ENCODE data around the gene LARGE1. TPM values are rescaled to one million over a fixed set of nuclear protein-coding genes. Genes with fewer than 3 reads are reported as not detected.

Gene LARGE1
- total RNA-seq, 1 donor from 2014 or later = 81.2 TPM

- no peak for TF ChIP-seq CTCF (IDR thresholded peaks at IDR 0.05; ENCODE audit: partially characterized antibody, unreplicated experiment)
- H3K27me3 Mint-ChIP-seq (ENCODE audit: unreplicated experiment) = peaks cover 12% of the 10 kb centered on the region
- peaks cover 3% of the 10 kb centered on the region for H3K9me3 Mint-ChIP-seq (ENCODE audit: unreplicated experiment)
- no peak overlapping the region for H3K4me3 Mint-ChIP-seq (ENCODE audit: unreplicated experiment)
- no peaks in the 10 kb centered on the region for H3K36me3 Mint-ChIP-seq (ENCODE audit: unreplicated experiment)
- peak overlapping the region; percentile 57 for H3K27ac Mint-ChIP-seq (ENCODE audit: unreplicated experiment)
- H3K4me1 Mint-ChIP-seq (ENCODE audit: low read depth, unreplicated experiment) = peaks cover 44% of the 10 kb centered on the region
- no peak for DNase-seq
Measured at GRCh38 chr22:33884829-33885228, 35.4 kb downstream of the LARGE1 start.

GRCh38 chr22:33883961-33884808, 36.1 kb downstream of the LARGE1 start:
- TF ChIP-seq CTCF (IDR thresholded peaks at IDR 0.05; ENCODE audit: partially characterized antibody, unreplicated experiment) = no peak
- peak overlapping the region; percentile 57 for H3K27ac Mint-ChIP-seq (ENCODE audit: unreplicated experiment)
- DNase-seq = no peak
- peaks cover 14% of the 10 kb centered on the region for H3K27me3 Mint-ChIP-seq (ENCODE audit: unreplicated experiment)
- no peaks in the 10 kb centered on the region for H3K36me3 Mint-ChIP-seq (ENCODE audit: unreplicated experiment)
- H3K9me3 Mint-ChIP-seq (ENCODE audit: unreplicated experiment) = peaks cover 3% of the 10 kb centered on the region
- H3K4me3 Mint-ChIP-seq (ENCODE audit: unreplicated experiment) = peak overlapping the region; percentile 39
- H3K4me1 Mint-ChIP-seq (ENCODE audit: low read depth, unreplicated experiment) = peaks cover 43% of the 10 kb centered on the region

GRCh38 chr22:33883561-33883960, 36.7 kb downstream of the LARGE1 start:
- DNase-seq = no peak
- no peak for TF ChIP-seq CTCF (IDR thresholded peaks at IDR 0.05; ENCODE audit: partially characterized antibody, unreplicated experiment)
- Mint-ChIP-seq H3K27me3 (ENCODE audit: unreplicated experiment) (peaks cover 15% of the 10 kb centered on the region), H3K27ac (ENCODE audit: unreplicated experiment) (no peak overlapping the region), H3K4me1 (ENCODE audit: low read depth, unreplicated experiment) (peaks cover 39% of the 10 kb centered on the region), H3K4me3 (ENCODE audit: unreplicated experiment) (peak overlapping the region; percentile 39), H3K9me3 (ENCODE audit: unreplicated experiment) (peaks cover 3% of the 10 kb centered on the region), H3K36me3 (ENCODE audit: unreplicated experiment) (no peaks in the 10 kb centered on the region)

- Mint-ChIP-seq H3K4me1 (ENCODE audit: low read depth, unreplicated experiment) (peaks cover 39% of the 10 kb centered on the region), H3K4me3 (ENCODE audit: unreplicated experiment) (peak overlapping the region; percentile 28), H3K36me3 (ENCODE audit: unreplicated experiment) (no peaks in the 10 kb centered on the region), H3K27me3 (ENCODE audit: unreplicated experiment) (peaks cover 15% of the 10 kb centered on the region), H3K9me3 (ENCODE audit: unreplicated experiment) (peaks cover 3% of the 10 kb centered on the region), H3K27ac (ENCODE audit: unreplicated experiment) (no peak overlapping the region)
- TF ChIP-seq CTCF (IDR thresholded peaks at IDR 0.05; ENCODE audit: partially characterized antibody, unreplicated experiment) = no peak
- DNase-seq = no peak
Measured at GRCh38 chr22:33882991-33883390, 37.3 kb downstream of the LARGE1 start.

- peak overlapping the region; percentile 93 for H3K27ac Mint-ChIP-seq (ENCODE audit: unreplicated experiment)
- DNase-seq = peak; percentile 70
- TF ChIP-seq CTCF (IDR thresholded peaks at IDR 0.05; ENCODE audit: partially characterized antibody, unreplicated experiment) = peak; percentile 13
Measured at GRCh38 chr22:33880986-33881385, 39.3 kb downstream of the LARGE1 start.

More at GRCh38 chr22:33880986-33881385, 39.3 kb downstream of the LARGE1 start:
- Mint-ChIP-seq H3K27me3 (ENCODE audit: unreplicated experiment) (peaks cover 15% of the 10 kb centered on the region), H3K9me3 (ENCODE audit: unreplicated experiment) (peaks cover 3% of the 10 kb centered on the region), H3K4me3 (ENCODE audit: unreplicated experiment) (peak overlapping the region; percentile 78), H3K36me3 (ENCODE audit: unreplicated experiment) (no peaks in the 10 kb centered on the region), H3K4me1 (ENCODE audit: low read depth, unreplicated experiment) (peaks cover 42% of the 10 kb centered on the region)

Data from glutamatergic neuron (in vitro differentiated cells).